HEK293 (cell line): ENCODE data around the gene GRIK4.

Experiments used
- CTCF ChIA-PET: fragments of 350-600 bp; formaldehyde crosslinking; extraction: SDS; loops from one replicate; lab custom pipeline; 2021; ENCODE audit warnings: antibody characterized with exemption; lab: Yijun Ruan, JAX
- POLR2A ChIA-PET: fragments of 300-600 bp; formaldehyde crosslinking; extraction: SDS; loops from one replicate; lab custom pipeline; 2020; ENCODE audit warnings: antibody characterized with exemption, inconsistent platforms; lab: Yijun Ruan, JAX
- H3K27ac ChIP-seq: fragments of 200-500 bp; sonication (Bioruptor generic); 2 replicates; pipeline ENCODE4 v1.5.1; 2014; ENCODE audit warnings: low read depth, low read length, control low read depth, inconsistent platforms; ENCODE audit errors: extremely low read depth
- H3K36me3 ChIP-seq, 2 experiments: fragments of 200-500 bp in 1 of 2; sonication (Bioruptor generic) in 1 of 2; 1 replicate in 1 of 2; 2 replicates in 1 of 2; pipeline ENCODE4 v1.5.1; 2014 to 2017; ENCODE audit warnings: inconsistent platforms in 2 of 2, low read length in 2 of 2; ENCODE audit not compliant: control insufficient read depth in 2 of 2, insufficient read depth in 1 of 2
- H3K4me1 ChIP-seq: fragments of 200-500 bp; sonication (Bioruptor generic); 2 replicates; pipeline ENCODE4 v1.5.1; 2014; ENCODE audit warnings: mild to moderate bottlenecking, low read length, inconsistent platforms; ENCODE audit not compliant: control insufficient read depth, insufficient read depth
- H3K4me3 ChIP-seq: 2 replicates; pipeline ENCODE4 v1.5.1; 2011; ENCODE audit warnings: low read depth, mild to moderate bottlenecking, control low read depth, low read length, moderate library complexity
- H3K9me3 ChIP-seq: fragments of 200-500 bp; sonication (Bioruptor generic); 2 replicates; pipeline ENCODE4 v1.5.1; 2014; ENCODE audit warnings: low read depth, low read length, inconsistent platforms; ENCODE audit not compliant: control insufficient read depth, insufficient read depth
- RBAK ChIP-seq: fragments of 450-650 bp; formaldehyde crosslinking; IDR thresholded peaks from 2 replicates; pipeline ENCODE4 v1.5.1; 2016; ENCODE audit warnings: missing biosample characterization, missing genetic modification characterization
- ZBTB21 ChIP-seq: fragments of 450-650 bp; formaldehyde crosslinking; IDR thresholded peaks from 2 replicates; pipeline ENCODE4 v1.5.1; 2017; ENCODE audit warnings: missing biosample characterization, missing genetic modification characterization
- ZNF10 ChIP-seq: fragments of 450-650 bp; formaldehyde crosslinking; IDR thresholded peaks from 2 replicates; pipeline ENCODE4 v1.5.1; 2017; ENCODE audit warnings: missing biosample characterization, missing genetic modification characterization
- ZNF138 ChIP-seq: fragments of 450-650 bp; formaldehyde crosslinking; IDR thresholded peaks from 2 replicates; pipeline ENCODE4 v1.5.1; 2016; ENCODE audit warnings: missing biosample characterization, missing genetic modification characterization, borderline replicate concordance
- ZNF202 ChIP-seq: fragments of 450-650 bp; formaldehyde crosslinking; IDR thresholded peaks from 2 replicates; pipeline ENCODE4 v1.5.1; 2016; ENCODE audit warnings: missing biosample characterization, missing genetic modification characterization, borderline replicate concordance
- ZNF211 ChIP-seq: fragments of 450-650 bp; formaldehyde crosslinking; IDR thresholded peaks from 2 replicates; pipeline ENCODE4 v1.5.1; 2016; ENCODE audit warnings: low read depth, missing biosample characterization, missing genetic modification characterization
- ZNF23 ChIP-seq: fragments of 450-650 bp; formaldehyde crosslinking; IDR thresholded peaks from 2 replicates; pipeline ENCODE4 v1.5.1; 2016; ENCODE audit warnings: missing biosample characterization, missing genetic modification characterization, borderline replicate concordance
- ZNF24 ChIP-seq: fragments of 450-650 bp; formaldehyde crosslinking; IDR thresholded peaks from 2 replicates; pipeline ENCODE4 v1.5.1; 2016; ENCODE audit warnings: missing biosample characterization, missing genetic modification characterization
- ZNF37A ChIP-seq: fragments of 450-650 bp; IDR thresholded peaks from 2 replicates; pipeline ENCODE4 v1.5.1; 2018; ENCODE audit warnings: missing biosample characterization, missing genetic modification characterization
- ZNF501 ChIP-seq: fragments of 450-650 bp; formaldehyde crosslinking; IDR thresholded peaks from 2 replicates; pipeline ENCODE4 v1.5.1; 2016; ENCODE audit warnings: missing biosample characterization, missing genetic modification characterization
- ZNF776 ChIP-seq: fragments of 450-650 bp; formaldehyde crosslinking; IDR thresholded peaks from 2 replicates; pipeline ENCODE4 v1.5.0; 2017; ENCODE audit warnings: missing biosample characterization, missing genetic modification characterization, borderline replicate concordance
- ZXDB ChIP-seq: fragments of 450-650 bp; formaldehyde crosslinking; IDR thresholded peaks from 2 replicates; pipeline ENCODE4 v1.5.1; 2016; ENCODE audit warnings: missing biosample characterization, missing genetic modification characterization
- TF ChIP-seq, protein P1 (sequence below): fragments of 450-650 bp; formaldehyde crosslinking; conservative IDR thresholded peaks from 2 replicates; pipeline ENCODE4 v1.5.1; 2016; ENCODE audit warnings: low read depth, missing biosample characterization, missing genetic modification characterization
- TF ChIP-seq, protein P2 (sequence below): fragments of 450-650 bp; formaldehyde crosslinking; IDR thresholded peaks from 2 replicates; pipeline ENCODE4 v1.5.1; 2016; ENCODE audit warnings: missing biosample characterization, missing genetic modification characterization
- TF ChIP-seq, protein P3 (sequence below): fragments of 450-650 bp; formaldehyde crosslinking; IDR thresholded peaks from 2 replicates; pipeline ENCODE4 v1.5.1; 2016; ENCODE audit warnings: missing biosample characterization, missing genetic modification characterization, low read depth
- TF ChIP-seq, protein P4 (sequence below): fragments of 450-650 bp; formaldehyde crosslinking; IDR thresholded peaks from 2 replicates; pipeline ENCODE4 v1.5.1; 2016; ENCODE audit warnings: missing biosample characterization, missing genetic modification characterization
- TF ChIP-seq, protein P5 (sequence below): fragments of 450-650 bp; formaldehyde crosslinking; IDR thresholded peaks from 2 replicates; pipeline ENCODE4 v1.5.1; 2016; ENCODE audit warnings: missing biosample characterization, missing genetic modification characterization

The GRIK4 gene

GRCh38 chr11:120589376-120589775, 77.8 kb downstream of the GRIK4 start:
- TF ChIP-seq ZNF776 (tag by site-specific recombination) (no peak), ZXDB (tag by site-specific recombination) (no peak), ZNF10 (no peak)
- TF ChIP-seq, protein P1, sequence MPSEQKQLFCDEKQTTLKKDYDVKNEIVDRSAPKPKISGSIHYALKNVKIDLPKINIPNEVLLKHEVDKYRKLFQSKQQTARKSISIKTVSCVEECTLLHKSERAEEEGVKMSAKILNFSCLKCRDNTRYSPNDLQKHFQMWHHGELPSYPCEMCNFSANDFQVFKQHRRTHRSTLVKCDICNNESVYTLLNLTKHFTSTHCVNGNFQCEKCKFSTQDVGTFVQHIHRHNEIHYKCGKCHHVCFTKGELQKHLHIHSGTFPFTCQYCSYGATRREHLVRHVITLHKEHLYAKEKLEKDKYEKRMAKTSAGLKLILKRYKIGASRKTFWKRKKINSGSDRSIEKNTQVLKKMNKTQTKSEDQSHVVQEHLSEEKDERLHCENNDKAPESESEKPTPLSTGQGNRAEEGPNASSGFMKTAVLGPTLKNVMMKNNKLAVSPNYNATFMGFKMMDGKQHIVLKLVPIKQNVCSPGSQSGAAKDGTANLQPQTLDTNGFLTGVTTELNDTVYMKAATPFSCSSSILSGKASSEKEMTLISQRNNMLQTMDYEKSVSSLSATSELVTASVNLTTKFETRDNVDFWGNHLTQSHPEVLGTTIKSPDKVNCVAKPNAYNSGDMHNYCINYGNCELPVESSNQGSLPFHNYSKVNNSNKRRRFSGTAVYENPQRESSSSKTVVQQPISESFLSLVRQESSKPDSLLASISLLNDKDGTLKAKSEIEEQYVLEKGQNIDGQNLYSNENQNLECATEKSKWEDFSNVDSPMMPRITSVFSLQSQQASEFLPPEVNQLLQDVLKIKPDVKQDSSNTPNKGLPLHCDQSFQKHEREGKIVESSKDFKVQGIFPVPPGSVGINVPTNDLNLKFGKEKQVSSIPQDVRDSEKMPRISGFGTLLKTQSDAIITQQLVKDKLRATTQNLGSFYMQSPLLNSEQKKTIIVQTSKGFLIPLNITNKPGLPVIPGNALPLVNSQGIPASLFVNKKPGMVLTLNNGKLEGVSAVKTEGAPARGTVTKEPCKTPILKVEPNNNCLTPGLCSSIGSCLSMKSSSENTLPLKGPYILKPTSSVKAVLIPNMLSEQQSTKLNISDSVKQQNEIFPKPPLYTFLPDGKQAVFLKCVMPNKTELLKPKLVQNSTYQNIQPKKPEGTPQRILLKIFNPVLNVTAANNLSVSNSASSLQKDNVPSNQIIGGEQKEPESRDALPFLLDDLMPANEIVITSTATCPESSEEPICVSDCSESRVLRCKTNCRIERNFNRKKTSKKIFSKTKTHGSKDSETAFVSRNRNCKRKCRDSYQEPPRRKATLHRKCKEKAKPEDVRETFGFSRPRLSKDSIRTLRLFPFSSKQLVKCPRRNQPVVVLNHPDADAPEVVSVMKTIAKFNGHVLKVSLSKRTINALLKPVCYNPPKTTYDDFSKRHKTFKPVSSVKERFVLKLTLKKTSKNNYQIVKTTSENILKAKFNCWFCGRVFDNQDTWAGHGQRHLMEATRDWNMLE (tag by site-specific recombination), result no peak
- Histone ChIP-seq H3K36me3 (no peaks in the 10 kb centered on the region), H3K27ac (no peak overlapping the region), H3K4me3 (no peak overlapping the region), H3K9me3 (no peaks in the 10 kb centered on the region), H3K4me1 (no peaks in the 10 kb centered on the region)
- ChIA-PET CTCF (no interaction called here), POLR2A (no interaction called here)

DNA sequence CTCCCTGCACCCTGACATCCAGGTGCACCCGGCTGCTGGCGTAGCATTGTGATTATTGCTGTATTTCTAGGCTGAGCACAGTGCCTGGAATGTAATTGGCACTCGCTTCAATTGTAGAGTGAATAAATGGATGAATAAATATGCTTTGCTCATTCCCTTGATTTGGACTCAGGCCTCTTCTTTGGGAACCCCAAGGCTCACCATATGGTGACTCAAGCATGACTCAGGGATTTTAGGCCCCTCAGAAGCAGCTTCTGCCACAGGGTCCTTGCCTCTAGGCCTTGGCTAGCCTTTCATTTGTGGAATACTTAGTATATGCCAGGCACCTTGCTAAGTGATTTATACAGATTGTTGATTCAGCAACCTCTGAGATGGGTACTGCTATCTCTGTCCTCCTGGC, 78.9 kb downstream of the GRIK4 start:
- H3K4me1 ChIP-seq, result no peaks in the 10 kb centered on the region
- H3K9me3 ChIP-seq, result no peaks in the 10 kb centered on the region
- no peak overlapping the region for H3K4me3 ChIP-seq
- no peak for TF ChIP-seq ZNF202 (tag by site-specific recombination)
- TF ChIP-seq, protein P2, sequence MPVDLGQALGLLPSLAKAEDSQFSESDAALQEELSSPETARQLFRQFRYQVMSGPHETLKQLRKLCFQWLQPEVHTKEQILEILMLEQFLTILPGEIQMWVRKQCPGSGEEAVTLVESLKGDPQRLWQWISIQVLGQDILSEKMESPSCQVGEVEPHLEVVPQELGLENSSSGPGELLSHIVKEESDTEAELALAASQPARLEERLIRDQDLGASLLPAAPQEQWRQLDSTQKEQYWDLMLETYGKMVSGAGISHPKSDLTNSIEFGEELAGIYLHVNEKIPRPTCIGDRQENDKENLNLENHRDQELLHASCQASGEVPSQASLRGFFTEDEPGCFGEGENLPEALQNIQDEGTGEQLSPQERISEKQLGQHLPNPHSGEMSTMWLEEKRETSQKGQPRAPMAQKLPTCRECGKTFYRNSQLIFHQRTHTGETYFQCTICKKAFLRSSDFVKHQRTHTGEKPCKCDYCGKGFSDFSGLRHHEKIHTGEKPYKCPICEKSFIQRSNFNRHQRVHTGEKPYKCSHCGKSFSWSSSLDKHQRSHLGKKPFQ (tag by site-specific recombination), result no peak
- POLR2A ChIA-PET, result no interaction called here
- no peak overlapping the region for H3K27ac ChIP-seq
- no peaks in the 10 kb centered on the region for H3K36me3 ChIP-seq
- CTCF ChIA-PET, result no interaction called here

DNA sequence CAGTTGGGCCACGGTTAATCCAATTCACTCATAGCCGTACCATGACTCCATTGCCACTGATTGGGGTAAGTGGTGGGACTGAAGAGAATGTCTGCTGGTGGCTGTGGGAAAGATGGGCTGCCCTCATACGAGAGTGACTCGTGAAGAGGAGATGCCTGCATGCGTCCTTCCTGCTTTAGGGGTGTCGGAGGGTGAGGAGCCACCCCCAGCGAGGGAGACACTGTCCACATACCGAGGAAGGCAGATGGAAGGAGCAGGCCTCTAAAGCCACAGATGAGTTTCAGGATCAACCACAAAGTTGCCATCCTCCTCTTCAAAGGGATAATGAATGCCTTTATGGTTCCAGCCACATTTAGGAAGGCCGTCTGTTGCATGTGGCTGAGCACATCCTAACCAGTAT, 83.2 kb downstream of the GRIK4 start:
- no peak overlapping the region for H3K4me3 ChIP-seq
- TF ChIP-seq ZNF138 (tag by site-specific recombination), result no peak
- TF ChIP-seq, protein P3, sequence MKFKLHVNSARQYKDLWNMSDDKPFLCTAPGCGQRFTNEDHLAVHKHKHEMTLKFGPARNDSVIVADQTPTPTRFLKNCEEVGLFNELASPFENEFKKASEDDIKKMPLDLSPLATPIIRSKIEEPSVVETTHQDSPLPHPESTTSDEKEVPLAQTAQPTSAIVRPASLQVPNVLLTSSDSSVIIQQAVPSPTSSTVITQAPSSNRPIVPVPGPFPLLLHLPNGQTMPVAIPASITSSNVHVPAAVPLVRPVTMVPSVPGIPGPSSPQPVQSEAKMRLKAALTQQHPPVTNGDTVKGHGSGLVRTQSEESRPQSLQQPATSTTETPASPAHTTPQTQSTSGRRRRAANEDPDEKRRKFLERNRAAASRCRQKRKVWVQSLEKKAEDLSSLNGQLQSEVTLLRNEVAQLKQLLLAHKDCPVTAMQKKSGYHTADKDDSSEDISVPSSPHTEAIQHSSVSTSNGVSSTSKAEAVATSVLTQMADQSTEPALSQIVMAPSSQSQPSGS, result no peak
- no peak for TF ChIP-seq RBAK (tag by site-specific recombination)
- no peak for TF ChIP-seq ZNF10
- TF ChIP-seq ZNF37A (tag by site-specific recombination), result no peak
- POLR2A ChIA-PET, result no interaction called here
- H3K27ac ChIP-seq, result no peak overlapping the region
- no peaks in the 10 kb centered on the region for H3K9me3 ChIP-seq
- no peaks in the 10 kb centered on the region for H3K4me1 ChIP-seq
- no peaks in the 10 kb centered on the region for H3K36me3 ChIP-seq
- CTCF ChIA-PET, result no interaction called here

DNA sequence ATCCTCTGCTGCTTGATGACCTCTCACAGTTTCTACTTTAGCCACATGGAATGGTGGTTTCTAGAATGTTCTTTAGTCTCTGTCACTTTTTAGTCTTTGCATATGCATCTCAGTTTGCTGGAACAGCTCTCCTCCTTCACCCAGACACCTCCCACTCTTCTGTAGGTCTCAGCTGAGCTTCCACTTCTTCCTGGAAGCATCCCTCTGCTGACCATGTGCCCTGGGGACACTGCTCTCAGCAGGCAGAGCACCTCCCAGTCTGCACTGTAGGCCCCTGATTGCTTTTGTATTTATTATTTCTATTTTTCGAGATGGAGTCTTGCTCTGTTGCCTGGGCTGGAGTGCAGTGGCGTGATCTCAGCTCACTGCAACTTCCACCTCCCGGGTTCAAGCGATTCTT, 84.0 kb downstream of the GRIK4 start:
- ChIA-PET CTCF (no interaction called here), POLR2A (no interaction called here)
- H3K4me3 ChIP-seq, result no peak overlapping the region
- no peak overlapping the region for H3K27ac ChIP-seq
- H3K9me3 ChIP-seq, result no peaks in the 10 kb centered on the region
- no peaks in the 10 kb centered on the region for H3K4me1 ChIP-seq
- H3K36me3 ChIP-seq, result no peaks in the 10 kb centered on the region
- TF ChIP-seq ZBTB21 (no peak), ZNF24 (no peak), ZNF211 (no peak), ZNF501 (tag by site-specific recombination) (no peak), ZNF23 (tag by site-specific recombination) (no peak)
- TF ChIP-seq, protein P4, sequence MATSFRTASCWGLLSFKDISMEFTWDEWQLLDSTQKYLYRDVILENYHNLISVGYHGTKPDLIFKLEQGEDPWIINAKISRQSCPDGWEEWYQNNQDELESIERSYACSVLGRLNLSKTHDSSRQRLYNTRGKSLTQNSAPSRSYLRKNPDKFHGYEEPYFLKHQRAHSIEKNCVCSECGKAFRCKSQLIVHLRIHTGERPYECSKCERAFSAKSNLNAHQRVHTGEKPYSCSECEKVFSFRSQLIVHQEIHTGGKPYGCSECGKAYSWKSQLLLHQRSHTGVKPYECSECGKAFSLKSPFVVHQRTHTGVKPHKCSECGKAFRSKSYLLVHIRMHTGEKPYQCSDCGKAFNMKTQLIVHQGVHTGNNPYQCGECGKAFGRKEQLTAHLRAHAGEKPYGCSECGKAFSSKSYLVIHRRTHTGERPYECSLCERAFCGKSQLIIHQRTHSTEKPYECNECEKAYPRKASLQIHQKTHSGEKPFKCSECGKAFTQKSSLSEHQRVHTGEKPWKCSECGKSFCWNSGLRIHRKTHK (tag by site-specific recombination), result no peak
- TF ChIP-seq, protein P5, sequence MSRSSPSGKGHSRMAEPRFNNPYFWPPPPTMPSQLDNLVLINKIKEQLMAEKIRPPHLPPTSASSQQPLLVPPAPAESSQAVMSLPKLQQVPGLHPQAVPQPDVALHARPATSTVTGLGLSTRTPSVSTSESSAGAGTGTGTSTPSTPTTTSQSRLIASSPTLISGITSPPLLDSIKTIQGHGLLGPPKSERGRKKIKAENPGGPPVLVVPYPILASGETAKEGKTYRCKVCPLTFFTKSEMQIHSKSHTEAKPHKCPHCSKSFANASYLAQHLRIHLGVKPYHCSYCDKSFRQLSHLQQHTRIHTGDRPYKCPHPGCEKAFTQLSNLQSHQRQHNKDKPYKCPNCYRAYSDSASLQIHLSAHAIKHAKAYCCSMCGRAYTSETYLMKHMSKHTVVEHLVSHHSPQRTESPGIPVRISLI (tag by site-specific recombination), result no peak
